AG10803 (cell line): ENCODE data around the gene THOP1.

ENCODE experiments used
- DNase-seq: peaks from one replicate; pipeline ENCODE4 v3.0.0; 2010; ENCODE audit warnings: low read depth
- H3K4me3 ChIP-seq: 2 replicates; pipeline ENCODE4 v1.5.1; 2011; ENCODE audit warnings: mild to moderate bottlenecking, low read length, control low read depth
- CTCF ChIP-seq: conservative IDR thresholded peaks from 2 replicates; pipeline ENCODE4 v1.5.1; 2011; ENCODE audit warnings: mild to moderate bottlenecking, low read length, control low read depth, inconsistent platforms

The THOP1 gene

DNA sequence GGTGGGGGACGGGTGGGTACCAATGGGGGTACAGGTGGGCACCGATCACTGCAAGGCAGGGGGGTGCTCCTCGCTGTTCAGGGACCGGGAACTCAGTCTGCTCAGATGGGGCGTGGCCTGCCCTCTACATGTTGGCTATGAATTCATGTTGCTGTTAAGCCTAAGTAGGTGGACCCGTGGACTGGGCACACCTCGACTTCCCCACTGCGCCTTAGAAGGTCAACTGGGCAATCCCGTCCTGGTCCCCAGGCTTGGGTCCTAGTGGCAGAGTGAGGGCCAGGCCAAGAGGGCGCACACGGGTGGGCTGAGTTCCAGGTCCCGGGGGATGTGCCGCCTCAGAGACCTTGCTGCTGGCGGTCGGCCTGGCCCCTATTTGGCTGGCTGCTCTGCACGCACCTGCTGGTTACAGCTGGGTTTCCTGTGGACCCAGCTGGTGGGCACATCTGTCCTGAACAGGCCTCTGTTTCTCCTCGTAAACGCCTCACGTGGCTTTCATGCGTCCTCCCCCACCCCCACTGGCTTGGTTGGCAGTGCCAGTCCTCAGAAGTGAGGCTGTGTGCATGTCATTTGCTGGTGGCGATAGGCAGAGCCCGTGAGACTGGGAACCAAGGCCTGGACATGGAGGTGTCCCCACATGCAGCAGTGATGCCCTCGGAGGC is 20.8 kb downstream of the THOP1 start:
- no peak for DNase-seq
- no peak overlapping the region for H3K4me3 ChIP-seq
- TF ChIP-seq CTCF = no peak

GRCh38 chr19:2806736-2807378 is 21.6 kb downstream of the THOP1 start:
- no peak overlapping the region for H3K4me3 ChIP-seq
- no peak for TF ChIP-seq CTCF
- no peak for DNase-seq

GRCh38 chr19:2807379-2808128 is 22.3 kb downstream of the THOP1 start:
- DNase-seq = no peak
- no peak for TF ChIP-seq CTCF
- H3K4me3 ChIP-seq = no peak overlapping the region

DNA sequence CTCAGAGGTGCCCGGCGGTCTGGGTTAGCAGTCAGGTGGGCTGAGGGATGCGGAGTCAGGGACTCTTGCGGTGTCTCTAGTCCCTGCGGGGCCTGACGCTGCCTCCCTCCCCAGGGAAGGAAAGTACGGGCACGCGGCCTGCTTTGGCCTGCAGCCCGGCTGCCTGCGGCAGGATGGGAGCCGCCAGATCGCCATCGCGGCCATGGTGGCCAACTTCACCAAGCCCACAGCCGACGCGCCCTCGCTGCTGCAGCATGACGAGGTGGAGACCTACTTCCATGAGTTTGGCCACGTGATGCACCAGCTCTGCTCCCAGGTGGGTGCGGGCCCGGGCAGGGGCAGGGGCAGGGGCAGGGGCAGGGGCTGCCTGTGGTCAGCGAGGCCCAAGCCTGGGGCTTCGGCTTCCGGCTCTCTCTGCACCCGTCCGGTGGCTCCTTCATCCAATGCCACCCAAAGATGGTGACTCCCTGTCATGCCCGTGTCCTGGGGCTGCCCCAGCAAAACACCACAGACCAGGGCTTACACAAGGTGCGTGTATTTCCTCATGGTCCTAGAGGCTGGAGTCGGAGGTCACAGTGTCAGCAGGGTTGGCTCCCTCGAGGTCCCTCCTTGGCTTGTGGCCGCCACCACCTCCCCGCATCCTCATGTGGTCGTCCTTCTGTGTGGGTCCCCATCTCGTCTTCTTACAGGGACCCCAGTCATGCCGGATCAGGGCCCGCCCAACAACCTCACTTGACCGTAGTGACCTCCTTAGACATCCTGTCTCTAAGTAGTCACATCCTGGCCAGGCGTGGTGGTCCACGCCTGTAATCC is 23.0 kb downstream of the THOP1 start:
- TF ChIP-seq CTCF = no peak
- no peak overlapping the region for H3K4me3 ChIP-seq
- no peak for DNase-seq

DNA sequence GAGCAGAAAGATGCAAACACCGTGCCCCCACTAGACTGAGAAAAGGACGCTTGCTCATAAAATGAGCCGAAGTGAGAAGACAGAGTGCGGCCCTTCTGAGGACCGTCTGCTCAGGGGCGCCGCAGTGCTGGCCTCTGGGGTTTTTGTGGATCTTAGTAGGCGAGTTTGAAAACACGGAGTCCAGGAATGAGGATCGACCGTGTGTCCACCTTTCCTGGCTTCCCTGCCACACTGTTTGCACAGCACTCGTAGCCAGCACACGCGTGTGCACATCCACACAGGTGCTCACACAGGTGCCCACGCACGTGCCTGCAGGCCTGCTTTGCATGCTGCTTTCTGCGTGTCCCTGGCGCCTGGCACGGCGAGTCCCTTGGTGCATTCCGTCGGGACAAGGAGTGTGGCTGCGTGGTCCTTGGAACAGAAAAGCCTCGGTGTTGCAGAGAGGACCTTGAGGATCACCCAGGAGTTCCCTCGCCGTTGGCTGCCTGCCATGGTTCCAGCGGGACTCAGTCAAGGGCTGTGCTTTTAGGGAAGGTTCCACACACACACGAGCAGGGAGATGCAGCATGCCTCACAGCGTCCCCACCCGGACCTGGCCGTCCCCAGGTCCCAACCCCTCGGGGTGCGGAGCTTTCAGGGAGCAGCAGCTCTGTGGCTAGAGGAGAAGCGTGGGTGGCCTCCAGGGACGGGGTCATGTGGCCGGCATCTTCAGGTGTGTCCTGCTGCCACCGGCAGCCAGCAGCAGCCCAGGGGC is 24.3 kb downstream of the THOP1 start:
- DNase-seq = no peak
- H3K4me3 ChIP-seq = no peak overlapping the region
- TF ChIP-seq CTCF = no peak

GRCh38 chr19:2810141-2811091 is 25.1 kb downstream of the THOP1 start:
- no peak for DNase-seq
- H3K4me3 ChIP-seq = no peak overlapping the region
- TF ChIP-seq CTCF = no peak
